Amygdala (tissue), 56 donors: ENCODE data around the gene HMGCL.
"Not testable (repeated sequence)": the region's sequence is repeated elsewhere in the genome, so short reads cannot be mapped to it uniquely, and the experiment has no call there.

Experiments used
- DNase-seq, 56 donors: peaks; one replicate each; lab custom pipeline; 2025; lab: John Stamatoyannopoulos, UW

Gene HMGCL

DNA sequence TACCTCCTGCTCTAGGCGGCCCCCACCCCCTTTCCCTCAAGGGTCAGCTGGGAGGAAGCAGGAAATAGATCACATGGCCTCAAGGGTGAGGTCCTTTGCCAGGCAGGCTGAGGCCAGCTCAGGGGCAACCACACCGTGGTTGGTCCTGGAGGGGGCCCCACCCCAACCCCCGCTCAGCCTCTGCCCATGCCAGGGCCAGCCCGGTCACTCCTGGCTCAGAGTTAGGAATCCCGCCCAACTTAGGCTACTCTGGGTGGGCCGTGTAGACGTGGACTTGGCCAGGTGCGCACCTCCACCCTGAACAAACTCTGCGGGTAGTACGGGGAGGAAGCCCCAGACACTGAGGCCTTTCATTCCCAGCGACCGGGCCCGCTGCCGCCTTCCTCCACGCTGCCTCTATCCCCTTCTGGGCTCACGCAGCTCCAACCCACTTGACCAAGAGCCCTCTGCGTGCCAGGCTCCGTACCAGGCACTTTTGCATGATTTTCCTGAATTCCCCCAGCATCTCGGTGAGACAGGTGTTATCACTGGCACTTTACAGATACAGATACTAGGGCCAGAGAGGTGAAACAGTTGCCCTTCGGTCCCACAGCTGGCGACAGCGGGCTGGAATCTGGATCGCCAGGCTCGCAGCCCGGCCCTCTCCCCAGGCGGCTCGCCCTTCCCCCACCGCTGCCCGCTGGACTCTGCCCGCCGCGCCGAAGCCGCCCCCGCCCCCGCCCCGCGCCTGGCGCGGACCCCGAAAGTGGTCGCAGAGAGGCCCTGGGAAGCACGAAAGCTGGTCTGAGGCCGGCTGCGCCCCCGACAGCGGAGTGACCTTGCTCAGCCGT is 25.4 kb downstream of the HMGCL start:
- peak in 9 of 56 donors; percentile 10 to 61 (median 31) for DNase-seq

GRCh38 chr1:23799255-23799569 is 26.0 kb downstream of the HMGCL start:
- no peak for DNase-seq

DNA sequence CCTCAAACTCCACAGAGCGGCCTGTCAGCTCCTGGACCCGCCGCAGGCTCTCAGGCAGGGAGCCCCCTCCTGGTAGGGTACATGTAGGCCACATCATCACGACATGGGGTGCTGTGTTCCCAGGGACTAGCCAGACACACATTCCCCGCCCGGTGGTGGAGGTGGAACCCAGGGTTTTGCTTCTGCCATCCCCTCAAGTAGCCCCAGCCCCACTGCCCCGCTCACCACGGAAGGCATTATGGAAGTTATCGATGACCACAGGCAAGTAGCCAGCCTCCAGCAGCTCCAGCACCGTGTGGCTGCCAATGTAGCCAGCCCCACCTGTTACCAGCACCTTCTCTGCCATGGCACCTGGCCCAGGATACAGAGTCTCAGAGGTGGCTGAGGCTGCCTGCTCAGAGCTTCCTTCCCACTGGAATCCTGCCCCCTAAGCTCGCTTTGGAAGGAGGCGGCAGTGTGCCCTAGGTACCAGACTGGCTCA is 26.5 kb downstream of the HMGCL start:
- no peak for DNase-seq

- no peak for DNase-seq
These were observed 27.5 kb downstream of the HMGCL start for GRCh38 chr1:23797478-23798448.

GRCh38 chr1:23796466-23797271 is 28.6 kb downstream of the HMGCL start:
- no peak for DNase-seq

DNA sequence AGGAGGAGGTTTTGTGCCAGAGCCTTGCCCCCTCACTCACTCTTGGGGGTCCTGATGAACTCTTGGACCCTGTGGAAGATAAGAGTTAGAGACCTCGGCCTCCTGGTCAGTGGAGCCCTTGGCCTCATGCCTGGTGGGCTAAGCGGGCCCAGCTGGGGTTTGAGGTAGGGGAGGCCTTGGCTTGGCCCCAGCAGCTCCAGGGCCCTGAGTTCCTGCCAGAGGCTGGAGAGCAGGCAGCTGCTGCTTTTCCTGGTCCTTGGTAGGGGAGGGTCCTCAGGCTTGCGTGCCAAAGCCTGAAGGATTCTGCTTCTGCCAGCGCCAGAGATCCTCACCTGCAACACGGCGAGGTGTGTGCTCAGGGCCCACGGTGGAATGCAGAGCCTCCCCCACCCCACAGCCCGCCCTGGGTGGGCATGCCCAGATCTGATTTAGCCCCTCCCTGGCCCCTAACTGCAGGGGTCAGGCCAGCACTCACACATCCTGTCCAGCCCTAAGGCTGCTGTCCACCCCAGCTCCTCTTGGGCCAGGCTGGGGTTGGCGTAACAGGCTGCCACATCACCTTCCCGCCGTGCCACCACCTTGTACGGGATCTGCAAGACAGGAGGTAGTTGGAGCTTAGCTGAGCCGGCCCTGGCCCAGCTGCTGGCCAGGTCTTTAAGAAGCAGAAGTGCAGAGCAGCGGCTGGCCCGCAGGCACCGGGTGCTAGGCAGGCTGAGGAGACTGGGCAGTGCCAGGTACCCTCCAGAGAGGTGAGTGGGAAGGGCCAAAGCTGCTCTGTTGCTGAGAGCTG is 29.4 kb downstream of the HMGCL start:
- no peak for DNase-seq

- DNase-seq = not testable (repeated sequence)
These were observed 30.5 kb downstream of the HMGCL start for GRCh38 chr1:23794732-23795182.

- DNase-seq = no peak
These were observed 31.1 kb downstream of the HMGCL start for GRCh38 chr1:23793861-23794731.

DNA sequence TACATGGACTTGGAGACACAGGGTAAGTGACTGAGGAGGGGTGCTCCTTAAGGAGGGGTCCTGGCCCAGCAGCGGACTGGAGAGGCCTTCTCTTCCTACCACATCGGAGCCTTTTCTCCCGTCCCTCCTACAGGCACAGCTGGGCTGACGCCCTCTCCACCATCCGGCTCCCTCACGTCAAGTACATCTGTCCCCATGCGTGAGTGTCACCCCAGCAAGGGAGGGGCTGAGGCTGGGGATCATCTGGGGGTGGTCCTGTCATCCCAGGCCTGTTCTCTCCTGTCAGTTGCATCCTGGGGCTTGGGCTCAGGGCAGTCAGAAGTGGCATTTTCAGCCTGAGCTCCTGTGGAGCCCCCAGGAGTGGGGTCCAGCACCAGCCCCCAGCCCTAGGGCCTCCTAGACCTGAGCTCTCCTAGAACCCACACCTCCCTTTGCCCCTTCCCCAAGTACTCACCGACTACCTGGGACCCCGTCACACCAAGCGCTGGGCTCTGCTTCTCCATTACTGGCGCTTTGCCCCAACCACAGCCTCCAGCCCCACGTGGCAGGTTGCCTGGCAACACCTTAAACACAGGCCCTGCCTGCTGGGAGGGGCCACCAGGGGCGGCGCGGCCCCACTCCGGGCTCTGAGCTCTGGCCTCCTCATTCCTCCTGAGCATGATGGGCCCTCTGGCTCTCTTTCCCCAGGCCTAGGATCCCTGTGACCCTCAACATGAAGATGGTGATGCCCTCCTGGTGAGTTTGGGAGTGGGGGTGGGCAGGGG is 32.0 kb downstream of the HMGCL start:
- peak in 25 of 56 donors; percentile 6 to 57 (median 32) for DNase-seq

DNA sequence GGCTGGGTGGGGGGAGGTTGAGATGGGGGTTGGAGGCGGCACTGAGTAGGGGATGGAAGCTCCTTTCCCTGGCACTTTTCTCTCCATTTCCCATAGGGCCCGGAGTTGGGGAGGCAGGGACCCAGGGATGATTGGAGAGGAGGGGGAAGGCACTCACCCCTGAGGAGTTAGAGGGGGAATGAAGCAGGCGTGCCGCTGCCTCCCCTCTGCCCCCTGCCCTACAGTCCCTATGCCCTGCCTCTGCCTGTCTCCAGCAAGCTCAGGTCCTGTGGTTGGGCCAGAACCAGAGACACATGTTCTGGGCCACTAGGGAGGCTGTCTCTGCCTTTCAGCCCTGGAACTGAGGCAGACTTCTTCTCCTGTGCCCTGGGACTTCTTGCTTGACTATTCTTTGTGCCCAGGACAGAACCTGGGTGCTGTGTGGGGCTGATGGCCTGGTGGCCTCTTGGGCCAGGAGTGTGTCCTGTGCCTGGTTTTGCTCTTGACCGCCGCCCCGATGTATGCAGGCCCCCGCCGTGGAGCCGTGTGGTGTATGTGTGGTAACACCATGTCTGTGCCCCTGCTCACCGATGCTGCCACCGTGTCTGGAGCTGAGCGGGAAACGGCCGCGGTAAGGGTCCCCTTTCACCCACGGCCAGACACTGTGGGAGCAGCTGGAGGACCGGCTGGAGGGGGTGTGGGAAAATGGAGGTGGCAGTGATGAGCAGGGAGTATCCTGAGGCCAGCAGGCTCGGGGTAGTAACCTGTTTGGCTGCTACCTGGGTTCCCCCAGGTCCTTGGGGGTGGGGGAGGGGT is 32.9 kb downstream of the HMGCL start:
- no peak for DNase-seq

- DNase-seq = peak in 1 of 56 donors; percentile 23
These were observed 33.6 kb downstream of the HMGCL start for GRCh38 chr1:23791516-23792047.

DNA sequence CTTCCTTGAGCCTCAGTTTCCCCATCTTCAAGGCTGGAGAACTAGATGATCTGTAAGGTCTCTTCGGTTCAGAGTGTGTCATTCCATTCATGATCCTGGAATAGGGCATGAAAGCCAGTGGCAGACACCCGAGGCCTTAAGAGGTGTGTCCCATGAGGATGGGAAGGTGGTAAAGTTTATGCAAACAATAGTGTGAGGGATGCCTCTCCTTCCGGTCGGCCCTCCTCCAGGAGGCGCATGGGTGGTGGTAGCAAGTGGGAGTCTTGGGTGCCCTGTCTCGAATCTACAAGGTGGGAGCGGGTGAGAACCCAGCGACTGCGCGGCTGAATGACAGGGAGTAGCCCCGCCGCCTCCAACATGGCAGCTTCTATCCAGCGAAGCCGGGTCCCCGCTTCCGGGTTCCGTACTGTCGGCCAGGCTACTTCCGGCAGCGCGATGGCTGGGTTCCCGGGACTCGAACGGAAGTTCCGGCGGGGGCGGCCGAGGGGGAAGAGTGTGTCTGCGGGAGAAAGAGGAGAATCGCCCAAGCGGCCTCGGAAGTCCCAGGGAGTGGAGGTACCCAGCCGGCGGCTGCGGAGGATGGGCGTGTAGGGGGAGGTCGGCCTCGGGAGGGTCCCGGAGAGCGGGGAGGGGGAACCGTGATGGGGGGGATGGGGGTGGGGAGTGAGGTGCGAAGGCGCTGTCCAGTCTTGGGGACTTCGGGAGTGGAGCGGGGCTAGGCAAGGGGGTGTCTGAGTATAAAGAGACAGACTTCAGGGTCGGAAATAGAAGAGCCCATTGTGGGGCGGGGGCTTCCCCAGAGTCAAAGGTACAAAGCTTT is 34.3 kb downstream of the HMGCL start, which contains the start of gene LYPLA2:
LYPLA2 (plus strand) TSS at position 450 of the 820 bp plus-strand sequence. CDS start 1,538 bp downstream, outside the sequence.
- DNase-seq = peak; percentile 51 to 97 (median 91)

- DNase-seq = no peak
These were observed 36.5 kb downstream of the HMGCL start for GRCh38 chr1:23788695-23789094.

- DNase-seq = no peak
These were observed 37.5 kb downstream of the HMGCL start for GRCh38 chr1:23787701-23788100.

- no peak for DNase-seq
These were observed 40.4 kb downstream of the HMGCL start for GRCh38 chr1:23784846-23785245.

DNA sequence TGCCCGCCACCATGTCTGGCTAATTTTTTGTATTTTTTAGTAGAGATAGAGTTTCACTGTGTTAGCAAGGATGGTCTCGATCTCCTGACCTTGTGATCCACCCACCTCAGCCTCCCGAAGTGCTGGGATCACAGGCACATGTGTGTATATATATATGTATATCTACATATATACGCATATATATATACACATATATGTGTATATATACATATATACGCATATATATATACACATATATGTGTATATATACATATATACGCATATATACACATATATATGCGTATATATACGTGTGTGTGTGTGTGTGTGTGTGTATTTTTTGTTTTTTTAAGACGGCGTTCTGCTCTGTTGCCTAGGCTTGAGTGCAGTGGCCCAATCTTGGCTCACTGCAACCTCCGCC is 42.1 kb downstream of the HMGCL start:
- DNase-seq = not testable (repeated sequence)
